ENCODE results near the gene ATP6V0C.

ATP6V0C gene

GRCh38 chr16:2501946-2502895 is 11.5 kb upstream of the ATP6V0C start:
- FAIRE-seq (no peak), DNase-seq (ENCODE audit: insufficient read length, low spot score) (no peak)
- TF ChIP-seq POLR2A (IDR thresholded peaks at IDR 0.05; ENCODE audit: low read depth, low read length), result no peak

- DNase-seq (ENCODE audit: insufficient read length, low spot score), result no peak
- FAIRE-seq, result no peak
- no peak for TF ChIP-seq POLR2A (IDR thresholded peaks at IDR 0.05; ENCODE audit: low read depth, low read length)
Measured at GRCh38 chr16:2505695-2506094, 8.1 kb upstream of the ATP6V0C start.

GRCh38 chr16:2507052-2507659 is 6.6 kb upstream of the ATP6V0C start:
- no peak for FAIRE-seq
- TF ChIP-seq POLR2A (IDR thresholded peaks at IDR 0.05; ENCODE audit: low read depth, low read length), result no peak
- no peak for DNase-seq (ENCODE audit: insufficient read length, low spot score)

- no peak for DNase-seq (ENCODE audit: insufficient read length, low spot score)
- no peak for FAIRE-seq
- no peak for TF ChIP-seq POLR2A (IDR thresholded peaks at IDR 0.05; ENCODE audit: low read depth, low read length)
Measured at GRCh38 chr16:2507665-2508064, 6.1 kb upstream of the ATP6V0C start.

- no peak for TF ChIP-seq POLR2A (IDR thresholded peaks at IDR 0.05; ENCODE audit: low read depth, low read length)
- no peak for FAIRE-seq
- DNase-seq (ENCODE audit: insufficient read length, low spot score), result no peak
Measured at GRCh38 chr16:2508722-2509400, 4.9 kb upstream of the ATP6V0C start.

GRCh38 chr16:2511128-2511800 is 2.5 kb upstream of the ATP6V0C start:
- DNase-seq (ENCODE audit: insufficient read length, low spot score) (no peak), FAIRE-seq (no peak)

GRCh38 chr16:2511996-2512734 is 1.6 kb upstream of the ATP6V0C start:
- TF ChIP-seq POLR2A (IDR thresholded peaks at IDR 0.05; ENCODE audit: low read depth, low read length), result no peak
- DNase-seq (ENCODE audit: insufficient read length, low spot score), result no peak
- no peak for FAIRE-seq

More at GRCh38 chr16:2511128-2511800, 2.5 kb upstream of the ATP6V0C start:
- TF ChIP-seq POLR2A (IDR thresholded peaks at IDR 0.05; ENCODE audit: low read depth, low read length), result no peak

GRCh38 chr16:2512735-2513404 is 882 bp upstream of the ATP6V0C start:
- FAIRE-seq (no peak), DNase-seq (ENCODE audit: insufficient read length, low spot score) (no peak)
- TF ChIP-seq POLR2A (IDR thresholded peaks at IDR 0.05; ENCODE audit: low read depth, low read length), result no peak

GRCh38 chr16:2514333-2515179 is 804 bp downstream of the ATP6V0C start:
- TF ChIP-seq POLR2A (IDR thresholded peaks at IDR 0.05; ENCODE audit: low read depth, low read length), result no peak
- DNase-seq (ENCODE audit: insufficient read length, low spot score), result no peak
- no peak for FAIRE-seq

- DNase-seq (ENCODE audit: insufficient read length, low spot score) (no peak), FAIRE-seq (no peak)
- no peak for TF ChIP-seq POLR2A (IDR thresholded peaks at IDR 0.05; ENCODE audit: low read depth, low read length)
Measured at GRCh38 chr16:2515180-2515851, 1.6 kb downstream of the ATP6V0C start.
